ENCODE measurements around the gene MAP4K3. TPM values are rescaled to one million over a fixed set of nuclear protein-coding genes. Genes with fewer than 3 reads are reported as not detected.

The MAP4K3 gene
- total and polyA plus RNA-seq, 10 of the 15 experiments (the other 5 are each of a cell fraction or from before 2014, with no cell fraction given): 0.04 to 0.95 (median 0.21) TPM; not detected in 1

DNA sequence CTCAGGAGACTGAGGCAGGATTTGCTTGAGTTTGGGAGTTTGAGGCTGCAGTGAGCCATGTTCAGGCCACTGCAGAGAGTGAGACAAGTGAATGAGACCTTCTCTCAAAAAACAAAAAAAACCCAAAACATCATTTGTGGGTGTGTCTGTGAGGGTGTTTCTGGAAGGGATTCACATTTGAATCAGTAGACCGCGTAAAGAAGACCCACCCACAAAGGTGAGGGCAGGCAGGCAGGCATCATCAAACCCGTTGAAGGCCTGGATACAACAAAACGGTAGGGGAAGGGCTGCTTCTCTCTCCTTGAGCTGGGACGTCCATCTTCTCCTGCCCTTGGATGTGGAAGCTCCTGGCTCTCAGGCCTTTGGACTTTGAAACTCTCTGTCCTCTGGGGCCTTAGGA, 218.7 kb downstream of the MAP4K3 start (continued):
- TF ChIP-seq, protein P1, sequence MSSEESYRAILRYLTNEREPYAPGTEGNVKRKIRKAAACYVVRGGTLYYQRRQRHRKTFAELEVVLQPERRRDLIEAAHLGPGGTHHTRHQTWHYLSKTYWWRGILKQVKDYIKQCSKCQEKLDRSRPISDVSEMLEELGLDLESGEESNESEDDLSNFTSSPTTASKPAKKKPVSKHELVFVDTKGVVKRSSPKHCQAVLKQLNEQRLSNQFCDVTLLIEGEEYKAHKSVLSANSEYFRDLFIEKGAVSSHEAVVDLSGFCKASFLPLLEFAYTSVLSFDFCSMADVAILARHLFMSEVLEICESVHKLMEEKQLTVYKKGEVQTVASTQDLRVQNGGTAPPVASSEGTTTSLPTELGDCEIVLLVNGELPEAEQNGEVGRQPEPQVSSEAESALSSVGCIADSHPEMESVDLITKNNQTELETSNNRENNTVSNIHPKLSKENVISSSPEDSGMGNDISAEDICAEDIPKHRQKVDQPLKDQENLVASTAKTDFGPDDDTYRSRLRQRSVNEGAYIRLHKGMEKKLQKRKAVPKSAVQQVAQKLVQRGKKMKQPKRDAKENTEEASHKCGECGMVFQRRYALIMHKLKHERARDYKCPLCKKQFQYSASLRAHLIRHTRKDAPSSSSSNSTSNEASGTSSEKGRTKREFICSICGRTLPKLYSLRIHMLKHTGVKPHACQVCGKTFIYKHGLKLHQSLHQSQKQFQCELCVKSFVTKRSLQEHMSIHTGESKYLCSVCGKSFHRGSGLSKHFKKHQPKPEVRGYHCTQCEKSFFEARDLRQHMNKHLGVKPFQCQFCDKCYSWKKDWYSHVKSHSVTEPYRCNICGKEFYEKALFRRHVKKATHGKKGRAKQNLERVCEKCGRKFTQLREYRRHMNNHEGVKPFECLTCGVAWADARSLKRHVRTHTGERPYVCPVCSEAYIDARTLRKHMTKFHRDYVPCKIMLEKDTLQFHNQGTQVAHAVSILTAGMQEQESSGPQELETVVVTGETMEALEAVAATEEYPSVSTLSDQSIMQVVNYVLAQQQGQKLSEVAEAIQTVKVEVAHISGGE (CRISPR knock-in tag; IDR thresholded peaks at IDR 0.05): no peak
- TF ChIP-seq RFX5 (IDR thresholded peaks at IDR 0.05; ENCODE audit: low read depth, low read length): no peak
- TF ChIP-seq CREB1 (IDR thresholded peaks at IDR 0.05; ENCODE audit: low read depth): no peak
- no peak for TF ChIP-seq ESRRA (IDR thresholded peaks at IDR 0.05; ENCODE audit: low read length)
- no peak for TF ChIP-seq EED (IDR thresholded peaks at IDR 0.05; ENCODE audit: low read depth)
- TF ChIP-seq SPI1 (IDR thresholded peaks at IDR 0.05; ENCODE audit: borderline replicate concordance, insufficient read depth, low read depth, low read length): no peak
- TF ChIP-seq SIN3A (IDR thresholded peaks at IDR 0.05; ENCODE audit: low read depth, low read length): no peak
- no peak for TF ChIP-seq YY1 (IDR thresholded peaks at IDR 0.05; ENCODE audit: low read depth, low read length)
- TF ChIP-seq, protein P2, sequence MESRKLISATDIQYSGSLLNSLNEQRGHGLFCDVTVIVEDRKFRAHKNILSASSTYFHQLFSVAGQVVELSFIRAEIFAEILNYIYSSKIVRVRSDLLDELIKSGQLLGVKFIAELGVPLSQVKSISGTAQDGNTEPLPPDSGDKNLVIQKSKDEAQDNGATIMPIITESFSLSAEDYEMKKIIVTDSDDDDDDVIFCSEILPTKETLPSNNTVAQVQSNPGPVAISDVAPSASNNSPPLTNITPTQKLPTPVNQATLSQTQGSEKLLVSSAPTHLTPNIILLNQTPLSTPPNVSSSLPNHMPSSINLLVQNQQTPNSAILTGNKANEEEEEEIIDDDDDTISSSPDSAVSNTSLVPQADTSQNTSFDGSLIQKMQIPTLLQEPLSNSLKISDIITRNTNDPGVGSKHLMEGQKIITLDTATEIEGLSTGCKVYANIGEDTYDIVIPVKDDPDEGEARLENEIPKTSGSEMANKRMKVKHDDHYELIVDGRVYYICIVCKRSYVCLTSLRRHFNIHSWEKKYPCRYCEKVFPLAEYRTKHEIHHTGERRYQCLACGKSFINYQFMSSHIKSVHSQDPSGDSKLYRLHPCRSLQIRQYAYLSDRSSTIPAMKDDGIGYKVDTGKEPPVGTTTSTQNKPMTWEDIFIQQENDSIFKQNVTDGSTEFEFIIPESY (IDR thresholded peaks at IDR 0.05): no peak
- TF ChIP-seq, protein P3, sequence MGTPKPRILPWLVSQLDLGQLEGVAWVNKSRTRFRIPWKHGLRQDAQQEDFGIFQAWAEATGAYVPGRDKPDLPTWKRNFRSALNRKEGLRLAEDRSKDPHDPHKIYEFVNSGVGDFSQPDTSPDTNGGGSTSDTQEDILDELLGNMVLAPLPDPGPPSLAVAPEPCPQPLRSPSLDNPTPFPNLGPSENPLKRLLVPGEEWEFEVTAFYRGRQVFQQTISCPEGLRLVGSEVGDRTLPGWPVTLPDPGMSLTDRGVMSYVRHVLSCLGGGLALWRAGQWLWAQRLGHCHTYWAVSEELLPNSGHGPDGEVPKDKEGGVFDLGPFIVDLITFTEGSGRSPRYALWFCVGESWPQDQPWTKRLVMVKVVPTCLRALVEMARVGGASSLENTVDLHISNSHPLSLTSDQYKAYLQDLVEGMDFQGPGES (IDR thresholded peaks at IDR 0.05): no peak
